ENCODE results near the gene RXYLT1. TPM values are rescaled to one million over a fixed set of nuclear protein-coding genes. Genes with fewer than 3 reads are reported as not detected.

Gene RXYLT1
- total and polyA plus RNA-seq, 2 of the 8 experiments (the other 6 are each of a cell fraction or from before 2014, with no cell fraction given): 3.8 to 10.9 TPM

GRCh38 chr12:63841571-63841970, 61.9 kb downstream of the RXYLT1 start:
- Histone ChIP-seq H2BK12ac (ENCODE audit: low read depth, low read length) (no peak overlapping the region), H3K36me3 (ENCODE audit: control insufficient read depth in 2 of 4, insufficient read depth in 4 of 4, low read length in 3 of 4) (no peaks in the 10 kb centered on the region), H3K4me2 (ENCODE audit: insufficient read depth in 1 of 2, low read depth in 2 of 2, low read length in 2 of 2) (no peak overlapping the region), H3K79me1 (ENCODE audit: low read depth, low read length) (no peaks in the 10 kb centered on the region), H3K27me3 (replicated peaks in 1 of 4; ENCODE audit: control insufficient read depth in 3 of 4, extremely low read depth in 1 of 4, insufficient read depth in 3 of 4, low read length in 3 of 4) (peaks cover 0 to 4% (median 3%) of the 10 kb centered on the region in 4 experiments; a peak in 3 of 7 replicates), H3K18ac (ENCODE audit: extremely low read depth, low read length) (no peak overlapping the region), H2AFZ (ENCODE audit: low read length) (no peak overlapping the region), H3K4ac (replicated peaks; ENCODE audit: insufficient read length, low read depth, low read length) (no peak overlapping the region), H4K8ac (ENCODE audit: extremely low read depth, insufficient read depth, low read length) (no peak overlapping the region), H3K4me1 (replicated peaks in 1 of 4; ENCODE audit: control insufficient read depth in 3 of 4, insufficient read depth in 4 of 4, low read length in 3 of 4) (peaks cover 0 to 5% (median under 1%) of the 10 kb centered on the region in 4 experiments; a peak in 1 of 7 replicates), H3K14ac (ENCODE audit: insufficient read length) (no peak overlapping the region), H2BK20ac (ENCODE audit: low read length) (no peak overlapping the region), H2BK120ac (replicated peaks; ENCODE audit: low read depth, low read length) (no peak overlapping the region), H3K23me2 (ENCODE audit: low read depth, low read length) (peaks cover 12% of the 10 kb centered on the region), H3K23ac (ENCODE audit: insufficient read length) (no peak overlapping the region), H2BK15ac (ENCODE audit: low read length) (no peak overlapping the region), H4K91ac (replicated peaks; ENCODE audit: insufficient read length, low read length) (no peak overlapping the region), H3K56ac (replicated peaks; ENCODE audit: insufficient read length, low read depth, low read length) (no peak overlapping the region), H4K5ac (ENCODE audit: insufficient read length, low read depth, low read length) (no peak overlapping the region), H2BK5ac (ENCODE audit: low read depth, low read length) (no peak overlapping the region), H3K27ac (ENCODE audit: low read depth, low read length) (no peak overlapping the region), H2AK5ac (ENCODE audit: low read depth, low read length) (no peak overlapping the region), H4K20me1 (replicated peaks in 1 of 2; ENCODE audit: control insufficient read depth in 1 of 2, insufficient read depth in 2 of 2, low read length in 2 of 2) (no peaks in the 10 kb centered on the region), H3K4me3 (ENCODE audit: extremely low read depth in 1 of 4, insufficient read depth in 2 of 4, low read depth in 3 of 4, low read length in 4 of 4) (no peak overlapping the region), H3K79me2 (ENCODE audit: control insufficient read depth in 1 of 2, insufficient read depth in 2 of 2, low read length in 2 of 2) (peaks cover 1 to 10% of the 10 kb centered on the region in 2 experiments; a peak in 2 of 4 replicates), H3K9ac (replicated peaks in 1 of 4; ENCODE audit: extremely low read depth in 1 of 4, low read depth in 3 of 4, low read length in 3 of 4) (no peak overlapping the region), H3K9me3 (ENCODE audit: insufficient read depth in 2 of 2, low read depth in 1 of 2, low read length in 1 of 2) (no peaks in the 10 kb centered on the region)
- WGBS, 2 experiments (ENCODE audit: extremely low coverage in 1 of 2, insufficient coverage in 1 of 2, insufficient read length in 1 of 2, insufficient replicate concordance in 2 of 2, low coverage in 1 of 2, low lambda C conversion rate in 2 of 2, missing lambda C conversion rate in 1 of 2): 91% methylated on average over 4 of the region's 4 CpGs; no CpG with 5 or more reads in 1 of the 2 experiments
- FAIRE-seq (no peak), DNase-seq (ENCODE audit: low read depth in 1 of 2, low spot score in 2 of 2) (no peak)
- POLR2A ChIA-PET (ENCODE audit: partially characterized antibody): no interaction called here
- CTCF ChIA-PET (ENCODE audit: partially characterized antibody): interaction anchor here (0.9 to 8.0 kb wide), 5 partner anchors 336 to 415 kb away, joined by 3 to 67 read pairs (median 4); no protein-coding TSS in a partner anchor
- no peak for TF ChIP-seq TBP (IDR thresholded peaks at IDR 0.05; ENCODE audit: low read depth, low read length)
- TF ChIP-seq POLR2A (IDR thresholded peaks at IDR 0.05; ENCODE audit: control extremely low read depth in 1 of 2, low read depth in 2 of 2, low read length in 2 of 2): no peak
- TF ChIP-seq SAP30 (IDR thresholded peaks at IDR 0.05; ENCODE audit: insufficient read depth, insufficient replicate concordance, low read length): no peak
- no peak for TF ChIP-seq EP300 (IDR thresholded peaks at IDR 0.05; ENCODE audit: borderline replicate concordance in 1 of 2, low read depth in 2 of 2, low read length in 2 of 2)
- TF ChIP-seq ATF3 (IDR thresholded peaks at IDR 0.05; ENCODE audit: insufficient read depth, low read depth, low read length): no peak
- no peak for TF ChIP-seq CEBPB (IDR thresholded peaks at IDR 0.05; ENCODE audit: low read depth, low read length)
- no peak for TF ChIP-seq KDM5A (IDR thresholded peaks at IDR 0.05; ENCODE audit: low read length)
- no peak for TF ChIP-seq SP2 (IDR thresholded peaks at IDR 0.05; ENCODE audit: low read length)
- no peak for TF ChIP-seq CTCF (IDR thresholded peaks at IDR 0.05; ENCODE audit: control extremely low read depth in 1 of 3, insufficient read depth in 1 of 3, low read depth in 1 of 3, low read length in 3 of 3)
- TF ChIP-seq RFX5 (IDR thresholded peaks at IDR 0.05; ENCODE audit: borderline replicate concordance, low read depth, low read length): no peak
- no peak for TF ChIP-seq GTF2F1 (IDR thresholded peaks at IDR 0.05; ENCODE audit: borderline replicate concordance, low read depth, low read length)
